GM21717 (cell line): ENCODE data around the gene WNT8A.

Experiments used
- ATAC-seq: cut with Tn5 transposase; IDR thresholded peaks from one replicate; pipeline ENCODE4 v1.9.1; 2021; ENCODE audit warnings: mild to moderate bottlenecking, moderate library complexity; ENCODE audit not compliant: unreplicated experiment

Gene WNT8A

DNA sequence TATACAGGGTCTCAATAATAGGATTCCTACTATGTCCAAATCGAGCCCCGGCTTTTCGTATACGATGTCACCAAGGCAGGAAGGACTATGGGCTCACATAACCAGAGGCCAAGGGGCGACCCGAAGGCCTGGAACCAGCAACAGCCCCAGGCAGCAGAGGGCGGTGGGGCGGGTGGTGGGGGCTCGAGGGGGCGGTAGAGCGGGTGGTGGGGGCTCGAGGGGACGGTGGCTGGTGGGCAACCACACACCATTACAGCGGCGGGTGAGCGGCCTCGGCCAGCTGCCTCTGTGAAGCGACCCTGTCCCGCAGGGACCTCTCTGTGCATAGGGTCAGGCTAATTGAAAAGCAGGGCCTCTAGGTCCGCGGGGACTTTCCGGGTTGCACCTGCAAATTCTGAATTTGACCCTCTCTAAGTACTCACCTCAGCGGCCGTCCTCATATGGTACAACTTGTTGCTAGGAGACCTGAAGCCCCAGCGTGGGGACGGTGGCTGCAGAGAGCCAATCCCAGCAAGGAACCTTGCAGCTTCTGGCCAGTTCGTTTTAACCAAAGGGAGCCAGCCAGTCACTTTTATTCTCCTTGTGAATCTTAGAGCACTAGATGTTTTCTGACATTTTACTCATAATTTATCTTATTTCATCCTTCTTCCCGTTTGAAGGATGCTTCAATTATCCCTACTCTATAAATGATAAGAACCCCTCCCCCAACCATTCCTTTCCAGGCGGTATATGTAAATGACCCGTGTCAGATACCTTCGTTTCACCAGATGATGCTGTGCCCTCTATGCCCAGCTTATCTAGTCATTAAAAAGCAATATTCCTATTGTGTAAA, 55.3 kb downstream of the WNT8A start, which contains the start of gene NME5:
TSS of gene NME5 (minus strand) at position 480 of the 832 bp plus-strand sequence. CDS start 648 bp downstream, outside the sequence.
- no peak for ATAC-seq

DNA sequence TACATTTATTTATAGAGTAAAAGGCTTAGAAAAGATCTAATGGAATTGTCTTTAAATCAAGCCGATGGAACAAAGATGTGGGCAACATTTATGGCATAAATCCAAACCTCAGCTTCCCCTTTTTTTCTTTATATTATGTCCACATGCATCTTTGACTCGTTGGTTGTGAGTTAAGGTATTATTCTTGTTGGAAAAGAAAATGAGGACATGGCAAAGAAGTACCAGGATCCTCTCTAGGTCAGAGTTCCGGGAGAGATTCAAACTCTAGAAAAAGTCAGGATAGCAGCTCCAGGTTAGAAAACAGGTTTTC, 55.9 kb downstream of the WNT8A start:
- ATAC-seq: no peak

DNA sequence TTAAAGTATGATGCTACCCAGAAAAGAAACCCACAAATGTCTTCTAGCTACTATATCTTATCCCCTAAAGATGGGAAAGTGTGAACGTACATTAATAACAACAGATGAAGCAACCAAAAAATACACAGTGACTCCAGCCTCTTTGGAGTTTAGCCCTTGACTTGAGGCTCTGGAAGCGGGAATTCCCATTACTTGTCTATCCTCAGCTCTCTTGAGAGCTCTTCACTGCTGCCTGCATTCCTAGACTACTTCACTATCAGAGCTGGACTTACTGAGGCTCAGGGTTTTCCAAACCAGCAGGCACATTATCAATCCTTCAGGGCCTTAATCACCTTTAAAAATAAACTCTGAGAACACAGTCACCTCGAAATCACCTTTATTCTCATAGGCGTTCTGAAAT, 56.4 kb downstream of the WNT8A start:
- ATAC-seq: no peak
